A549 treated with ZK216348 at 1 μM for 4 hours (cell line): Measurements from ENCODE around the gene DNAJB8. TPM values are rescaled to one million over a fixed set of nuclear protein-coding genes. Genes with fewer than 3 reads are reported as not detected.

Experiments used
- total RNA-seq: library from RNA; stranded (reverse); fragments of 200-300 nt; extraction: Qiagen RNA extraction; gene quantifications from 5 replicates; pipeline ENCODE4 v1.2.3, GENCODE V29; 2022; ENCODE audit warnings: low read depth

The DNAJB8 gene
- not detected in 5 replicates for total RNA-seq

GRCh38 chr3:128466840-128467541, at the start of gene DNAJB8:
DNAJB8 (minus strand) TSS chr3:128466890; CDS start chr3:128463245, 3,645 bp downstream.

GRCh38 chr3:128492671-128493569, 26.2 kb upstream of the DNAJB8 start, which contains the start of gene GATA2:
GATA2 (minus strand) TSS chr3:128493201; CDS start chr3:128487031, 6,170 bp downstream.

Other genes starting within 250 kb of the DNAJB8 start
- 3.5 to 5.0 TPM (median 4.8 TPM) in 5 replicates for gene GATA2, start 26.3 kb upstream of the DNAJB8 start, total RNA-seq
- 158 to 165 TPM (median 159 TPM) in 5 replicates for gene RPN1, start 183.9 kb upstream of the DNAJB8 start, total RNA-seq